22Rv1 (cell line): ENCODE data around the gene MACF1.

Source experiments
- H3K27ac ChIP-seq: fragments of 450-650 bp; 2 replicates; pipeline ENCODE4 v1.5.1; 2017
- ZFX ChIP-seq: fragments of 450-650 bp; IDR thresholded peaks from 2 replicates; pipeline ENCODE4 v1.6.1; 2017; ENCODE audit warnings: antibody characterized with exemption, borderline replicate concordance
- TF ChIP-seq, protein P1 (sequence below): fragments of 450-650 bp; IDR thresholded peaks from 2 replicates; pipeline ENCODE4 v1.5.1; 2017; ENCODE audit warnings: mild to moderate bottlenecking

The MACF1 gene

DNA sequence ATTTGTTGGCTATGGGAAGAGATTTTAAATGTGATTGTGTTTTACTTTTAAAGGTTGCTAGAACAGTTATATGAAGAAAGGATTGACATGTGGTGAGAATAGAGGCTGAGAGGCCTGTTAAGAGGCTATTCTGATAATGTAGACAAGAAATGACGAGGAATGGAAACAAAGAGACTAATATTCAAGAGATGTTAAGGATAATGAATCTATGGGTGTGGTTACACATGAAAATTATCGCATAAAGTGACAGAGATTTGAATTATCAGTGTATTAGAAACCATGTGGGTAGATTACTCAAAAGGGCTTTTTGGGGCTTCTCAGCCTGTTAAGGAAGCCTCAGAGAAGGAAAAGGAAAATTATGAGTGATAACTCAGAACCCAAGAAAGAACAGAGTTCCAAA, 120.4 kb downstream of the MACF1 start:
- no peak overlapping the region for H3K27ac ChIP-seq
- TF ChIP-seq, protein P1, sequence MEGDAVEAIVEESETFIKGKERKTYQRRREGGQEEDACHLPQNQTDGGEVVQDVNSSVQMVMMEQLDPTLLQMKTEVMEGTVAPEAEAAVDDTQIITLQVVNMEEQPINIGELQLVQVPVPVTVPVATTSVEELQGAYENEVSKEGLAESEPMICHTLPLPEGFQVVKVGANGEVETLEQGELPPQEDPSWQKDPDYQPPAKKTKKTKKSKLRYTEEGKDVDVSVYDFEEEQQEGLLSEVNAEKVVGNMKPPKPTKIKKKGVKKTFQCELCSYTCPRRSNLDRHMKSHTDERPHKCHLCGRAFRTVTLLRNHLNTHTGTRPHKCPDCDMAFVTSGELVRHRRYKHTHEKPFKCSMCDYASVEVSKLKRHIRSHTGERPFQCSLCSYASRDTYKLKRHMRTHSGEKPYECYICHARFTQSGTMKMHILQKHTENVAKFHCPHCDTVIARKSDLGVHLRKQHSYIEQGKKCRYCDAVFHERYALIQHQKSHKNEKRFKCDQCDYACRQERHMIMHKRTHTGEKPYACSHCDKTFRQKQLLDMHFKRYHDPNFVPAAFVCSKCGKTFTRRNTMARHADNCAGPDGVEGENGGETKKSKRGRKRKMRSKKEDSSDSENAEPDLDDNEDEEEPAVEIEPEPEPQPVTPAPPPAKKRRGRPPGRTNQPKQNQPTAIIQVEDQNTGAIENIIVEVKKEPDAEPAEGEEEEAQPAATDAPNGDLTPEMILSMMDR = no peak
- no peak for TF ChIP-seq ZFX

DNA sequence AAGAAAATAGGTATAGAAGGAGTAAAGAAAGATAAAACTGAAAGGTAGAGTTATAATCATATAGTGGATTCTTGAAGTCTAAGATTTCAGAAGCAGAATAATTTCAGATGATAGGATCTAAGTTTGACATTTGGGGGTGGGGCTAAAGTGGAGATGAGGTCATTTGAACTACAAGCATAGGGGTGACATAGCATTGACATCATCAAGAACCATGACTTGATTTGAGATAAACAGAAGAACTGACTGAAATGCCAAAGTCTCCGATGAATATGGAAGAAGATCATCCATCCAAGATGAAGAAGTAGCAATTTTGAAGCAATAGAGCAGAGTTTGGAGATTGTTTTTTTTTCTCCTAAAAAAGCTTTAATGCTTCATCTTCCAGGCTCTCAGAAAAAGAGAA, 122.3 kb downstream of the MACF1 start:
- TF ChIP-seq ZFX = no peak
- TF ChIP-seq, protein P1 = no peak
- H3K27ac ChIP-seq = no peak overlapping the region

DNA sequence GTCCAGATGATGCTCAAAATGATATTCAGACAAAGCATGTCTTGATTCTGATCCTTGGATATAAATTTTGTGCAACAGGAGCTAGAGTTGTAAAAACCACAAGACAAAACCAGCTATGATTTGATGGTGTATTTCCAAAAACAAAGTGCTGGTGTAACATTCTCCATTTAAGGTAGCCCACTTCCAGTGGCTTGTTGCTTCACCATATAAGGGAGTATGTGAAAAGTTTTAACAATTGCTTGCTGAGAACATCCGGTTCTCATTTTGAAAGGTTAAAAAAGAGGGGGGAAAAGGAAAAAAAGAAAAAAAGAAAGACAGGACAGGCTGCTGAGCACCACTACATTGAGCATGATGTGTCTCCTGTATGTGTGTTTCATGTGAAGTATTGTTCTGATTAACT, 123.6 kb downstream of the MACF1 start:
- no peak for TF ChIP-seq ZFX
- TF ChIP-seq, protein P1 = no peak
- H3K27ac ChIP-seq = no peak overlapping the region

DNA sequence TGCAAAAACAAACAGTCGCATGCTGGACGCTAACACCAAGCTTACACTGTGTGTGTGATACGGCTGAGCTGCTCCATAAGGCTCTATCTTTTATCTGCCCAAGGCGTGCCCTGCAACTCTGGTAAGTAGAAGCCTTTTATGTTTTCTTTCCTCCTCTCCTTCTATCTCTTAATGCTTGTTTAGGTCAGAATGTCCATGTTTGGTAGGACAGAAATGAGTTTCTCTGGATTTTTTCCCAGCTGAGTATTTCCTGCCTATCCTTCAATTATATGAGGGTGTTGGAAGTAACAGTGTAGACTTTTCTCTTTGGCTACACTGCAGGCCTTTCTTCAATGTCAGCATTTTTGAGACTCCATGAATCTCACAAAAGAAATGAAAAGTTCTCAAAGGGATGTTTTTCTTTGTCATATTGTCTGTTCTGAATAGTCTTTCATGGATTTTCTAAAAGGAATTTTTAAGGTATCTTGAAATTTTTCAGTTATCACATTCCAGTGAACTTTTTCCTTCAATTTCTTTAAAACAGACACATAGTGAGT, 124.2 kb downstream of the MACF1 start:
- TF ChIP-seq, protein P1 = no peak
- no peak for TF ChIP-seq ZFX
- no peak overlapping the region for H3K27ac ChIP-seq

DNA sequence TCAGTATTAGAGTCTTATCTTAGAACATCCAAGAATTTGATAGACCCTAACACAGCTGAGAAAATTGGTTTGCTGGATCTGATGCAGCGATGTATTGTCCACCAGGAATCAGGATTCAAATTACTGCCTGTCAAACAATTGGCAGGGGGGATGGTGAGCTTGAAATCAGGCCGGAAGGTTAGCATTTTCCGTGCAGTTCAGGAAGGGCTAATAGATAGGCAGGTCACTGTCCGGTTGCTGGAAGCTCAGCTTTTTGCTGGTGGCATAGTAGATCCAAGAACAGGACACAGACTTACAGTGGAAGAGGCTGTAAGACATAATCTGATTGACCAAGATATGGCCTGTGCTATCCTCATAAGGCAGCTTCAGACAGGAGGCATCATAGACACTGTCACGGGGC, 127.2 kb downstream of the MACF1 start:
- no peak overlapping the region for H3K27ac ChIP-seq
- no peak for TF ChIP-seq ZFX
- TF ChIP-seq, protein P1 = no peak

DNA sequence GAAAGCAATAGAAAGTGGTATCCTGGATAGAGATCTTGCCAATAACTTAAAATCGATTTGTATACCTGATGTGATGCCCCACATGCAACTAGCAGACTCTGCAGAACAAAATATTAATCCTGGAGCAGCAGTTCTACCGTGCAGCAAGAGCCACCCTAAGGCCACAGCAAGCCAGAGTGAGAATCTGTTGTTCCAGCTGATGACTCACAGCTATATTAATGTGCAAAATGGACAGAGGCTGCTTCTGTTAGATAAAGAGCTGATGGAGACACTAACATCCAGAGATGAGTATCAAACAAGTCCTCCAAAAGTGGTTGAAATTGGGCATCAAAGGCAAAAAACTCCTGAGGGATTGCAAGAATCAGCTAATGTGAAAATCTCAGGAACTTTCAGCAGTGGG, 127.8 kb downstream of the MACF1 start:
- H3K27ac ChIP-seq = no peak overlapping the region
- TF ChIP-seq, protein P1 = no peak
- TF ChIP-seq ZFX = no peak

DNA sequence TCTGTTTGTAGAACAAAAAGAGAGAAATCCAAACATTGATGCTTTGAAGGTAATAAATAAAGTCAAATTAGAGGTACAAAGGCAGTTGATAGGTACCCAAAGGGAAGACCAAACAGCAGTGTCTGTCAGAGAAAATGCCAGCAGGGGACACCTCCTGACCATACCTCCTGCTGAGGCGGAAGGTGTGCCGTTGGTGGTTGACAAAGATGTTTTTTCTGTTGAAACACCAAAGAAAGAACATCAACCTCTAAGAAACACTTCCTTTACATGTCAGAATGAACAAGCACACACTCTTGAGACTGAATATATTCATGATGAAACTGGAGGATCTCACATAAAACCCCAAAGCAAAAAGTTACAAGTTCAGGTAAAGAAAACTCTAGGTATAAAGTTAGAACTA, 128.3 kb downstream of the MACF1 start:
- no peak overlapping the region for H3K27ac ChIP-seq
- TF ChIP-seq, protein P1 = no peak
- TF ChIP-seq ZFX = no peak
